Endothelial cell of umbilical vein (primary cell): ENCODE results near the gene MARCHF9. TPM values are rescaled to one million over a fixed set of nuclear protein-coding genes. Genes with fewer than 3 reads are reported as not detected.
"Not testable (repeated sequence)": the region's sequence is repeated elsewhere in the genome, so short reads cannot be mapped to it uniquely, and the experiment has no call there.

ENCODE experiments used
- BruUV-seq: library from RNA; stranded (reverse); fragments of 400-500 nt; replicated peaks from 2 replicates; lab custom pipeline; 2021; lab: Mats Ljungman, UMichigan
- CTCF ChIA-PET: fragments of 300-600, 350-600 bp; sonication (Branson Sonifier 250); formaldehyde crosslinking; loops from one replicate; lab custom pipeline; 2021; ENCODE audit warnings: antibody characterized with exemption, inconsistent platforms; lab: Charles Lee
- POLR2A ChIA-PET: fragments of 300-600, 350-600 bp; sonication (Branson Sonifier 250); formaldehyde crosslinking; loops from one replicate; lab custom pipeline; 2021; ENCODE audit warnings: antibody characterized with exemption, inconsistent platforms; lab: Charles Lee
- DNase-seq: peaks from one replicate; pipeline ENCODE4 v3.0.0-alpha.2; 2011; ENCODE audit warnings: low read depth, low spot score
- FAIRE-seq: peaks from 2 replicates; lab custom pipeline; 2011; peaks lifted over from hg19 to GRCh38; lab: Jason Lieb, UNC
- H2AFZ ChIP-seq: 2 replicates; pipeline ENCODE4 v1.6.0; 2012; ENCODE audit warnings: low read depth, low read length, control low read depth, inconsistent platforms
- H3K27ac ChIP-seq: 2 replicates; pipeline ENCODE4 v1.5.1; 2011; ENCODE audit warnings: low read depth, mild to moderate bottlenecking, control low read depth, low read length, moderate library complexity; ENCODE audit not compliant: insufficient read depth
- H3K27me3 ChIP-seq, 2 experiments: 2 replicates each; pipeline versions ENCODE4 v1.6.0 to v1.6.1; 2011; ENCODE audit warnings: low read length in 2 of 2, mixed read lengths in 1 of 2; ENCODE audit not compliant: control insufficient read depth in 2 of 2, insufficient read depth in 2 of 2
- H3K36me3 ChIP-seq, 2 experiments: 2 replicates in 1 of 2; 3 replicates in 1 of 2; pipeline ENCODE4 v1.5.1; 2011; ENCODE audit warnings: low read length in 2 of 2, mild to moderate bottlenecking in 1 of 2, moderate library complexity in 1 of 2; ENCODE audit not compliant: control insufficient read depth in 2 of 2, insufficient read depth in 2 of 2; ENCODE audit errors: extremely low read depth in 1 of 2
- H3K4me1 ChIP-seq: 3 replicates; pipeline ENCODE4 v1.5.1; 2011; ENCODE audit warnings: mild to moderate bottlenecking, low read length; ENCODE audit not compliant: control insufficient read depth, insufficient read depth; ENCODE audit errors: extremely low read depth
- H3K4me2 ChIP-seq: 2 replicates; pipeline ENCODE4 v1.6.1; 2011; ENCODE audit warnings: low read length, control low read depth, mixed read lengths; ENCODE audit not compliant: insufficient read depth
- H3K4me3 ChIP-seq, 3 experiments: fragments of 200-600 bp in 1 of 3; sonication (generic), shearing (Covaris generic) in 1 of 3; replicated peaks in 1 of 3; 2 replicates each; pipeline ENCODE4 v1.5.1; 2011 to 2016; ENCODE audit warnings: control low read depth in 3 of 3, low read length in 3 of 3, mild to moderate bottlenecking in 2 of 3, inconsistent platforms in 1 of 3, low read depth in 1 of 3, moderate library complexity in 1 of 3; ENCODE audit not compliant: insufficient read depth in 1 of 3
- H3K79me2 ChIP-seq: 2 replicates; pipeline ENCODE4 v1.6.0; 2012; ENCODE audit warnings: low read length, inconsistent platforms; ENCODE audit not compliant: control insufficient read depth, insufficient read depth
- H3K9ac ChIP-seq: replicated peaks from 2 replicates; pipeline ENCODE3; 2011; ENCODE audit warnings: low read length, control low read depth; ENCODE audit not compliant: insufficient read depth; ENCODE audit errors: extremely low read depth
- H3K9me1 ChIP-seq: replicated peaks from 3 replicates; pipeline ENCODE4 v1.6.0; 2011; ENCODE audit warnings: mild to moderate bottlenecking, low read length; ENCODE audit not compliant: control insufficient read depth, insufficient read depth; ENCODE audit errors: extremely low read depth
- H3K9me3 ChIP-seq: replicated peaks from 2 replicates; pipeline ENCODE4 v1.5.1; 2012; ENCODE audit warnings: low read length, inconsistent platforms; ENCODE audit not compliant: control insufficient read depth, insufficient read depth
- H4K20me1 ChIP-seq: replicated peaks from 2 replicates; pipeline ENCODE3; 2011; ENCODE audit warnings: mild to moderate bottlenecking, low read length; ENCODE audit not compliant: control insufficient read depth, insufficient read depth; ENCODE audit errors: extremely low read depth
- CTCF ChIP-seq, 2 donors: IDR thresholded peaks; 1 replicate in 1 of 2; 2 replicates in 1 of 2; pipeline ENCODE4 v1.5.1; 2011; ENCODE audit warnings: low read length in 2 of 2, mild to moderate bottlenecking in 2 of 2, moderate library complexity in 2 of 2, control low read depth in 1 of 2, inconsistent platforms in 1 of 2, low read depth in 1 of 2; ENCODE audit not compliant: insufficient read depth in 1 of 2; ENCODE audit errors: extremely low read depth in 1 of 2
- EZH2 ChIP-seq: IDR thresholded peaks from 2 replicates; pipeline ENCODE4 v1.6.1; 2012; ENCODE audit warnings: borderline replicate concordance, low read depth, mild to moderate bottlenecking, moderate library complexity, low read length, inconsistent platforms; ENCODE audit not compliant: severe bottlenecking
- FOS ChIP-seq: IDR thresholded peaks from 2 replicates; pipeline ENCODE4 v1.6.1; 2011; ENCODE audit warnings: mild to moderate bottlenecking, low read length, moderate library complexity, borderline replicate concordance; ENCODE audit not compliant: insufficient read depth
- GATA2 ChIP-seq: IDR thresholded peaks from 2 replicates; pipeline ENCODE4 v1.7.0; 2011; ENCODE audit warnings: low read depth, mild to moderate bottlenecking, moderate library complexity, mixed read lengths, low read length; ENCODE audit not compliant: insufficient read length, insufficient read depth
- JUN ChIP-seq: IDR thresholded peaks from 2 replicates; pipeline ENCODE4 v1.6.1; 2011; ENCODE audit warnings: borderline replicate concordance, low read depth; ENCODE audit not compliant: insufficient read length, insufficient read depth
- MAX ChIP-seq: IDR thresholded peaks from 2 replicates; pipeline ENCODE4 v1.6.1; 2011; ENCODE audit not compliant: insufficient read depth, insufficient read length
- MYC ChIP-seq: IDR thresholded peaks from one replicate; pipeline ENCODE4 v1.6.1; 2011; ENCODE audit warnings: mild to moderate bottlenecking, low read depth, low read length
- POLR2A ChIP-seq: IDR thresholded peaks from 2 replicates; pipeline ENCODE4 v1.6.1; 2012; ENCODE audit warnings: low read depth, mild to moderate bottlenecking, control low read depth, low read length
- POLR2AphosphoS5 ChIP-seq: IDR thresholded peaks from 2 replicates; pipeline ENCODE4 v1.6.1; 2012; ENCODE audit warnings: low read depth, mild to moderate bottlenecking, control low read depth, low read length, moderate library complexity; ENCODE audit not compliant: insufficient read depth
- dilution Hi-C: fragments of 300-500 bp; cut with MboI; formaldehyde crosslinking; loops from one replicate; pipeline ENCODE4 v1.15.0; 2019; ENCODE audit warnings: low sequenced_read_pairs; ENCODE audit not compliant: extremely low pct_ligation_motif_present
- intact Hi-C: fragments of 100-400 bp; cut with micrococcal nuclease; formaldehyde crosslinking; loops from one replicate; pipeline ENCODE4 v1.10.0; 2022
- polyA plus RNA-seq, 4 experiments: library from polyadenylated mRNA; depleted of rRNA in 3 of 4; stranded (reverse) in 3 of 4; unstranded in 1 of 4; fragments of >200 nt; gene quantifications; 2 replicates each; pipeline versions ENCODE4 v1.2.1 to v1.2.3, GENCODE V29; 2011 to 2012; ENCODE audit warnings: missing spikeins in 1 of 4
- total RNA-seq: library from RNA; stranded (reverse); gene quantifications from 2 replicates; pipeline ENCODE4 v1.2.3, GENCODE V29; 2021

The MARCHF9 gene
- total and polyA plus RNA-seq, 2 donors (not counting 3 experiments of a cell fraction or from before 2014, with no cell fraction given), result 4.6 to 4.8 TPM

- Histone ChIP-seq H3K4me3 (peak within 1 kb of the TSS; percentile 69 to 79 (median 76)), H3K9me1 (no peaks in the 10 kb centered on the region), H3K27ac (peak within 1 kb of the TSS; percentile 79), H3K27me3 (no peaks in the 10 kb centered on the region), H3K4me1 (peaks cover 13% of the 10 kb centered on the region), H3K79me2 (peaks cover 2% of the 10 kb centered on the region), H3K9me3 (no peaks in the 10 kb centered on the region), H3K36me3 (peaks cover 0 to 2% of the 10 kb centered on the region in 2 experiments), H3K9ac (peak within 1 kb of the TSS; percentile 78), H4K20me1 (no peaks in the 10 kb centered on the region), H2AFZ (peak within 1 kb of the TSS; percentile 89), H3K4me2 (peak within 1 kb of the TSS; percentile 90)
- dilution Hi-C loops (no loop called here), intact Hi-C loops (loop anchor here (1.0 kb wide), 4 partner anchors 10 to 74 kb away; partner anchors contain the start of genes CDK4, CTDSP2 and TSFM)
- FAIRE-seq, result no peak
- ChIA-PET POLR2A (interaction anchor here (0.6 to 1.3 kb wide), 4 partner anchors 9 to 1295 kb away, joined by 3 to 11 read pairs (median 4); partner anchors contain the start of genes TSFM and TSPAN31), CTCF (interaction anchor here (0.7 to 1.4 kb wide), 7 partner anchors 10 to 121 kb away, joined by 3 to 17 read pairs (median 3); partner anchors contain the start of genes MARCHF9 and TSFM)
- peak; percentile 64 for DNase-seq
- BruUV-seq, result TSS peak; percentile 24
- TF ChIP-seq POLR2A, result no peak
- TF ChIP-seq EZH2, result no peak
- no peak for TF ChIP-seq GATA2
- TF ChIP-seq POLR2AphosphoS5, result no peak
- TF ChIP-seq MYC, result no peak
- no peak for TF ChIP-seq MAX
- no peak for TF ChIP-seq FOS
- TF ChIP-seq CTCF (IDR thresholded peaks at IDR 0.05; ENCODE audit: extremely low read depth in 1 of 2, insufficient read depth in 1 of 2, low read depth in 1 of 2, low read length in 2 of 2), result no peak
- no peak for TF ChIP-seq JUN
These were observed 17.8 kb downstream of the MARCHF9 start, which contains the start of gene EEF1AKMT3 for GRCh38 chr12:57772429-57773322. Gene EEF1AKMT3 (plus strand): TSS chr12:57772614. CDS start chr12:57772725, 111 bp downstream.

- dilution Hi-C loops, DNase-seq, intact Hi-C loops, H3K9me1 ChIP-seq, H3K27ac ChIP-seq, H3K4me2 ChIP-seq, H2AFZ ChIP-seq, H3K36me3 ChIP-seq, FAIRE-seq, POLR2A ChIA-PET, H4K20me1 ChIP-seq, H3K79me2 ChIP-seq, H3K9ac ChIP-seq, H3K27me3 ChIP-seq, H3K4me3 ChIP-seq, BruUV-seq, H3K9me3 ChIP-seq: not testable (repeated sequence)
- CTCF ChIA-PET, result interaction anchor here (2.0 to 3.0 kb wide), 2 partner anchors 8 to 18 kb away, joined by 7 to 8 read pairs; partner anchors contain the start of gene TSFM
- peaks cover 13% of the 10 kb centered on the region for H3K4me1 ChIP-seq
These were observed 19.7 kb downstream of the MARCHF9 start for GRCh38 chr12:57774634-57775033.
